Measurements from ENCODE around the gene ZBTB20.

The ZBTB20 gene

GRCh38 chr3:114454551-114455251, 692.4 kb downstream of the ZBTB20 start:
- under 1% methylated on average over 8 of the region's 12 CpGs for WGBS (ENCODE audit: insufficient coverage)
- H3K27me3 ChIP-seq (replicated peaks in 2 of 5; ENCODE audit: control insufficient read depth in 4 of 5, insufficient read depth in 5 of 5, low read length in 4 of 5): peaks cover 0 to 4% (median 0%) of the 10 kb centered on the region in 5 experiments
- H3K36me3 ChIP-seq (ENCODE audit: control insufficient read depth in 4 of 4, insufficient read depth in 4 of 4, low read length in 3 of 4): no peaks in the 10 kb centered on the region
- H3K9me3 ChIP-seq (ENCODE audit: control extremely low read depth in 1 of 5, control insufficient read depth in 4 of 5, insufficient read depth in 2 of 5, low read depth in 1 of 5, low read length in 4 of 5): no peaks in the 10 kb centered on the region
- DNase-seq: peak; percentile 45 to 70 (median 63)
- ChIA-PET CTCF (no interaction called here), POLR2A (interaction anchor here (0.7 kb wide), 1 partner anchor 96 kb away, joined by 3 read pairs; no protein-coding TSS in a partner anchor)
- no peak overlapping the region for H3K27ac ChIP-seq (ENCODE audit: insufficient read depth in 1 of 2, low read depth in 1 of 2, low read length in 2 of 2, poor library complexity in 1 of 2, severe bottlenecking in 2 of 2)
- H3K4me3 ChIP-seq (ENCODE audit: control insufficient read depth in 1 of 7, extremely low read depth in 1 of 7, insufficient read depth in 4 of 7, low read depth in 2 of 7, low read length in 6 of 7): peak overlapping the region in 6 of 7 experiments; percentile 45 to 88 (median 66)
- peaks cover 7 to 27% (median 10%) of the 10 kb centered on the region in 4 experiments for H3K4me1 ChIP-seq (ENCODE audit: control extremely low read depth in 1 of 4, control insufficient read depth in 4 of 4, insufficient read depth in 4 of 4, low read length in 3 of 4)

- Histone ChIP-seq H3K4me3 (ENCODE audit: control insufficient read depth in 1 of 7, extremely low read depth in 1 of 7, insufficient read depth in 4 of 7, low read depth in 2 of 7, low read length in 6 of 7) (no peak overlapping the region), H3K4me1 (ENCODE audit: control extremely low read depth in 1 of 4, control insufficient read depth in 4 of 4, insufficient read depth in 4 of 4, low read length in 3 of 4) (peaks cover 7 to 27% (median 10%) of the 10 kb centered on the region in 4 experiments), H3K9me3 (ENCODE audit: control extremely low read depth in 1 of 5, control insufficient read depth in 4 of 5, insufficient read depth in 2 of 5, low read depth in 1 of 5, low read length in 4 of 5) (no peaks in the 10 kb centered on the region), H3K36me3 (ENCODE audit: control insufficient read depth in 4 of 4, insufficient read depth in 4 of 4, low read length in 3 of 4) (no peaks in the 10 kb centered on the region), H3K27ac (ENCODE audit: insufficient read depth in 1 of 2, low read depth in 1 of 2, low read length in 2 of 2, poor library complexity in 1 of 2, severe bottlenecking in 2 of 2) (no peak overlapping the region), H3K27me3 (replicated peaks in 2 of 5; ENCODE audit: control insufficient read depth in 4 of 5, insufficient read depth in 5 of 5, low read length in 4 of 5) (peaks cover 0 to 4% (median 0%) of the 10 kb centered on the region in 5 experiments)
- WGBS (ENCODE audit: insufficient coverage): 67% methylated on average over 1 of the region's 2 CpGs
- ChIA-PET POLR2A (interaction anchor here (0.7 kb wide), 1 partner anchor 69 kb away, joined by 3 read pairs; no protein-coding TSS in a partner anchor), CTCF (interaction anchor here (0.6 kb wide), 1 partner anchor 803 kb away, joined by 3 read pairs; no protein-coding TSS in a partner anchor)
- DNase-seq: no peak
These were observed 693.7 kb downstream of the ZBTB20 start for GRCh38 chr3:114453361-114453780.

GRCh38 chr3:114452937-114453336, 694.2 kb downstream of the ZBTB20 start:
- no peaks in the 10 kb centered on the region for H3K9me3 ChIP-seq (ENCODE audit: control extremely low read depth in 1 of 5, control insufficient read depth in 4 of 5, insufficient read depth in 2 of 5, low read depth in 1 of 5, low read length in 4 of 5)
- no peak overlapping the region for H3K4me3 ChIP-seq (ENCODE audit: control insufficient read depth in 1 of 7, extremely low read depth in 1 of 7, insufficient read depth in 4 of 7, low read depth in 2 of 7, low read length in 6 of 7)
- POLR2A ChIA-PET: interaction anchor here (0.7 kb wide), 1 partner anchor 69 kb away, joined by 3 read pairs; no protein-coding TSS in a partner anchor
- H3K27ac ChIP-seq (ENCODE audit: insufficient read depth in 1 of 2, low read depth in 1 of 2, low read length in 2 of 2, poor library complexity in 1 of 2, severe bottlenecking in 2 of 2): no peak overlapping the region
- no CpG with 5 or more reads among the region's 2 CpGs for WGBS (ENCODE audit: insufficient coverage)
- H3K4me1 ChIP-seq (ENCODE audit: control extremely low read depth in 1 of 4, control insufficient read depth in 4 of 4, insufficient read depth in 4 of 4, low read length in 3 of 4): peaks cover 7 to 27% (median 10%) of the 10 kb centered on the region in 4 experiments
- CTCF ChIA-PET: no interaction called here
- H3K36me3 ChIP-seq (ENCODE audit: control insufficient read depth in 4 of 4, insufficient read depth in 4 of 4, low read length in 3 of 4): no peaks in the 10 kb centered on the region
- DNase-seq: no peak
- peaks cover 0 to 4% (median 0%) of the 10 kb centered on the region in 5 experiments for H3K27me3 ChIP-seq (replicated peaks in 2 of 5; ENCODE audit: control insufficient read depth in 4 of 5, insufficient read depth in 5 of 5, low read length in 4 of 5)

GRCh38 chr3:114452256-114452655, 694.8 kb downstream of the ZBTB20 start:
- Histone ChIP-seq H3K27me3 (replicated peaks in 2 of 5; ENCODE audit: control insufficient read depth in 4 of 5, insufficient read depth in 5 of 5, low read length in 4 of 5) (peaks cover 0 to 4% (median 0%) of the 10 kb centered on the region in 5 experiments), H3K9me3 (ENCODE audit: control extremely low read depth in 1 of 5, control insufficient read depth in 4 of 5, insufficient read depth in 2 of 5, low read depth in 1 of 5, low read length in 4 of 5) (no peaks in the 10 kb centered on the region), H3K27ac (ENCODE audit: insufficient read depth in 1 of 2, low read depth in 1 of 2, low read length in 2 of 2, poor library complexity in 1 of 2, severe bottlenecking in 2 of 2) (no peak overlapping the region), H3K36me3 (ENCODE audit: control insufficient read depth in 4 of 4, insufficient read depth in 4 of 4, low read length in 3 of 4) (no peaks in the 10 kb centered on the region), H3K4me3 (ENCODE audit: control insufficient read depth in 1 of 7, extremely low read depth in 1 of 7, insufficient read depth in 4 of 7, low read depth in 2 of 7, low read length in 6 of 7) (no peak overlapping the region), H3K4me1 (ENCODE audit: control extremely low read depth in 1 of 4, control insufficient read depth in 4 of 4, insufficient read depth in 4 of 4, low read length in 3 of 4) (peaks cover 7 to 27% (median 10%) of the 10 kb centered on the region in 4 experiments)
- DNase-seq: no peak
- 100% methylated on average over 1 of the region's 1 CpG for WGBS (ENCODE audit: insufficient coverage)
- CTCF ChIA-PET: interaction anchor here (2.2 kb wide), 1 partner anchor 13 kb away, joined by 5 read pairs; no protein-coding TSS in a partner anchor
- POLR2A ChIA-PET: no interaction called here

- H3K4me3 ChIP-seq (ENCODE audit: control insufficient read depth in 1 of 7, extremely low read depth in 1 of 7, insufficient read depth in 4 of 7, low read depth in 2 of 7, low read length in 6 of 7): no peak overlapping the region
- no peak overlapping the region for H3K27ac ChIP-seq (ENCODE audit: insufficient read depth in 1 of 2, low read depth in 1 of 2, low read length in 2 of 2, poor library complexity in 1 of 2, severe bottlenecking in 2 of 2)
- no peaks in the 10 kb centered on the region for H3K9me3 ChIP-seq (ENCODE audit: control extremely low read depth in 1 of 5, control insufficient read depth in 4 of 5, insufficient read depth in 2 of 5, low read depth in 1 of 5, low read length in 4 of 5)
- H3K27me3 ChIP-seq (replicated peaks in 2 of 5; ENCODE audit: control insufficient read depth in 4 of 5, insufficient read depth in 5 of 5, low read length in 4 of 5): peaks cover 0 to 4% (median 0%) of the 10 kb centered on the region in 5 experiments
- POLR2A ChIA-PET: interaction anchor here (1.0 kb wide), 1 partner anchor 13 kb away, joined by 4 read pairs; no protein-coding TSS in a partner anchor
- WGBS (ENCODE audit: insufficient coverage): 100% methylated on average over 1 of the region's 10 CpGs
- no peak for DNase-seq
- H3K4me1 ChIP-seq (ENCODE audit: control extremely low read depth in 1 of 4, control insufficient read depth in 4 of 4, insufficient read depth in 4 of 4, low read length in 3 of 4): peaks cover 7 to 27% (median 10%) of the 10 kb centered on the region in 4 experiments
- CTCF ChIA-PET: interaction anchor here (0.6 to 2.2 kb wide), 4 partner anchors 9 to 73 kb away, joined by 3 to 5 read pairs (median 3); no protein-coding TSS in a partner anchor
- H3K36me3 ChIP-seq (ENCODE audit: control insufficient read depth in 4 of 4, insufficient read depth in 4 of 4, low read length in 3 of 4): no peaks in the 10 kb centered on the region
These were observed 695.5 kb downstream of the ZBTB20 start for GRCh38 chr3:114451561-114452018.

DNA sequence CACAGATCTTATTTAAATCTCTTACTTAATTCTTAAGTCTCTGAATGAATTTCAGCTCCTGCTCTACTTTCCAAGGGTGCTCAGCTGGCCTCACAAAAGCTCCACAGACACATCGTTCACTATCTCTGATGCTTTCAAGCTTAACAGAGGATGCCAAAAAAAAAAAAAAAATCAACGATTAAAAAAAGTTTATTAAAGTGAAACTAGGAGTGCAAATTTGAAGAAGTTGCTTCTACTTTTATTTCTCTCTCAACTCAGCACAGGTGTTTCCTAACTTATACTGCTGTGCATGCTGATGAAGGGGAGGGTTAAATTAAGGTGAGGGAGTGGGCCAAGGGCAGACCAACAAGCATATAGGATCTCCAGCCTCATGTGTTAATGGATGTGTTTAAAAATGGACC, 696.0 kb downstream of the ZBTB20 start:
- Histone ChIP-seq H3K27me3 (replicated peaks in 2 of 5; ENCODE audit: control insufficient read depth in 4 of 5, insufficient read depth in 5 of 5, low read length in 4 of 5) (peaks cover 0 to 4% (median 0%) of the 10 kb centered on the region in 5 experiments), H3K9me3 (ENCODE audit: control extremely low read depth in 1 of 5, control insufficient read depth in 4 of 5, insufficient read depth in 2 of 5, low read depth in 1 of 5, low read length in 4 of 5) (no peaks in the 10 kb centered on the region), H3K4me1 (ENCODE audit: control extremely low read depth in 1 of 4, control insufficient read depth in 4 of 4, insufficient read depth in 4 of 4, low read length in 3 of 4) (peaks cover 7 to 27% (median 10%) of the 10 kb centered on the region in 4 experiments), H3K36me3 (ENCODE audit: control insufficient read depth in 4 of 4, insufficient read depth in 4 of 4, low read length in 3 of 4) (no peaks in the 10 kb centered on the region), H3K27ac (ENCODE audit: insufficient read depth in 1 of 2, low read depth in 1 of 2, low read length in 2 of 2, poor library complexity in 1 of 2, severe bottlenecking in 2 of 2) (no peak overlapping the region), H3K4me3 (ENCODE audit: control insufficient read depth in 1 of 7, extremely low read depth in 1 of 7, insufficient read depth in 4 of 7, low read depth in 2 of 7, low read length in 6 of 7) (no peak overlapping the region)
- no CpG with 5 or more reads among the region's 2 CpGs for WGBS (ENCODE audit: insufficient coverage)
- CTCF ChIA-PET: interaction anchor here (0.6 to 2.2 kb wide), 4 partner anchors 10 to 74 kb away, joined by 3 to 5 read pairs (median 3); no protein-coding TSS in a partner anchor
- POLR2A ChIA-PET: interaction anchor here (1.0 kb wide), 1 partner anchor 12 kb away, joined by 4 read pairs; no protein-coding TSS in a partner anchor
- peak in 2 of 3 donors; percentile 45 to 53 for DNase-seq

Data from common myeloid progenitor, CD34-positive (primary cell).